SU-DHL-6 (cell line): ENCODE data around the gene ANKRD30BL.
"Not testable (repeated sequence)": the region's sequence is repeated elsewhere in the genome, so short reads cannot be mapped to it uniquely, and the experiment has no call there.

Experiments
- H2AFZ ChIP-seq: fragments of 200-600 bp; sonication (generic); 2 replicates; pipeline ENCODE4 v1.6.1; 2014; ENCODE audit warnings: low read depth, mild to moderate bottlenecking, moderate library complexity, mixed read lengths, antibody characterized with exemption, low read length; ENCODE audit not compliant: severe bottlenecking
- H3F3A ChIP-seq: fragments of 200-600 bp; shearing (Covaris generic); 2 replicates; pipeline ENCODE4 v1.6.0; 2016; ENCODE audit warnings: antibody characterized with exemption, mild to moderate bottlenecking; ENCODE audit not compliant: insufficient read depth
- H3K27ac ChIP-seq: fragments of 200-600 bp; sonication (generic); 2 replicates; pipeline ENCODE4 v1.5.1; 2016; ENCODE audit warnings: low read depth, mild to moderate bottlenecking, low read length, moderate library complexity, mixed read lengths
- H3K27me3 ChIP-seq: fragments of 200-600 bp; sonication (generic), shearing (Covaris generic); 2 replicates; pipeline ENCODE4 v1.6.0; 2014; ENCODE audit warnings: mild to moderate bottlenecking, low read length
- H3K36me3 ChIP-seq: fragments of 200-600 bp; sonication (generic); 2 replicates; pipeline ENCODE4 v1.6.1; 2014; ENCODE audit warnings: mild to moderate bottlenecking, low read length, mixed read lengths
- H3K4me2 ChIP-seq: fragments of 300-600, 200-600 bp; shearing (Covaris generic), sonication (generic); 2 replicates; pipeline ENCODE4 v1.6.0; 2014; ENCODE audit warnings: low read length, low read depth, mild to moderate bottlenecking; ENCODE audit not compliant: poor library complexity, severe bottlenecking
- H3K4me3 ChIP-seq: fragments of 200-600 bp; sonication (generic); 2 replicates; pipeline ENCODE4 v1.5.1; 2014; ENCODE audit warnings: antibody characterized with exemption, low read length, mild to moderate bottlenecking, mixed read lengths; ENCODE audit not compliant: insufficient read depth, poor library complexity, severe bottlenecking
- H3K79me2 ChIP-seq: fragments of 200-600 bp; sonication (generic); 2 replicates; pipeline ENCODE4 v1.6.1; 2014; ENCODE audit warnings: mild to moderate bottlenecking, low read length, moderate library complexity; ENCODE audit not compliant: insufficient read depth
- H3K9ac ChIP-seq: fragments of 200-600 bp; sonication (generic); 2 replicates; pipeline ENCODE4 v1.7.0; 2014; ENCODE audit warnings: mild to moderate bottlenecking, low read length
- H3K9me2 ChIP-seq: fragments of 200-600 bp; sonication (generic); replicated peaks from 2 replicates; pipeline ENCODE4 v1.6.1; 2014; ENCODE audit warnings: low read length; ENCODE audit not compliant: insufficient read depth
- H3K9me3 ChIP-seq: fragments of 200-600 bp; sonication (generic); 2 replicates; pipeline ENCODE4 v1.6.1; 2014; ENCODE audit warnings: low read length, mixed read lengths; ENCODE audit not compliant: insufficient read depth
- H4K20me1 ChIP-seq: fragments of 200-600 bp; sonication (generic); 2 replicates; pipeline ENCODE4 v1.6.1; 2014; ENCODE audit warnings: low read depth, mild to moderate bottlenecking, antibody characterized with exemption, low read length, moderate library complexity, mixed read lengths
- CTCF ChIP-seq: fragments of 200-600 bp; sonication (generic); IDR thresholded peaks from one replicate; pipeline ENCODE4 v1.5.1; 2017; ENCODE audit warnings: antibody characterized with exemption, mild to moderate bottlenecking, low read length, moderate library complexity; ENCODE audit not compliant: insufficient read depth, poor library complexity, severe bottlenecking

The ANKRD30BL gene

GRCh38 chr2:132146774-132147173 is 15.0 kb downstream of the ANKRD30BL start:
- not testable (repeated sequence) for H3K27ac ChIP-seq, H2AFZ ChIP-seq, H3K9ac ChIP-seq, H3K36me3 ChIP-seq, H3F3A ChIP-seq, H3K79me2 ChIP-seq, H3K9me2 ChIP-seq, H3K4me2 ChIP-seq, H4K20me1 ChIP-seq, H3K27me3 ChIP-seq, H3K9me3 ChIP-seq, H3K4me3 ChIP-seq
- TF ChIP-seq CTCF: peak; percentile 19
